ENCODE results near the gene TADA2A. TPM values are rescaled to one million over a fixed set of nuclear protein-coding genes. Genes with fewer than 3 reads are reported as not detected.

TADA2A gene
- total RNA-seq, 1 experiment from 2014 or later: 24.6 TPM

DNA sequence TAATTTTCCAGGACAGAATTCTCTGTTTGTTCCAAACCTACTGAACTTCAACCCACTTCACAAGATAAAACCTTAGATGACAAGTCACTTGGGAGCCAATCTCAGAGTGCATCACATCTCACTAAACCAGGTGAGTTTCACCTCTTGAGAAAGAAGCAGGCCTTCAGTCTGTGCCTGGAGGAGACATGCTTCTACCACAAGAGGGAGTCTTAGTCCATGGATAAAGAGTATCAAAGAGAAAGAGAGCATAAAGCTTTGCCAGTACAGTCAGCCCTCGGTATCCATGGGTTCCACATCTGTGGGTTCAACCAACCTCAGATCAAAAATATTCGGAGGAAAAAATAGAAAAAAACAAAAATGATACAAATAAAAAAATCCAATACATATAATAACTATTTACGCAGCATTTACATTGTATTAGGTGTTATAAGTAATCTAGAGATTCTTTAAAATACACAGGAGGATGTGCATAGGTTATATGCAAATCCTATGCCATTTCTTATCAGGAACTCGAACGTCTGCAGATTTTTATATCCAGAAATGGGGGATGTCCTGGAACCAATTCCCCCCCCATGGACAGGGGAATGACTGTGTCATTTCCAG, 120.7 kb downstream of the TADA2A start:
- H3K36me3 ChIP-seq (ENCODE audit: control insufficient read depth in 1 of 2, insufficient read depth in 2 of 2, low read length in 2 of 2): peaks cover 3% of the 10 kb centered on the region in 2 experiments; a peak in 1 of 4 replicates
- H3K27me3 ChIP-seq (ENCODE audit: insufficient read depth, low read length): no peaks in the 10 kb centered on the region
- POLR2A ChIA-PET: no interaction called here
- H3K4me3 ChIP-seq (replicated peaks in 1 of 2; ENCODE audit: low read depth in 1 of 2, low read length in 2 of 2): no peak overlapping the region
- H3K9me3 ChIP-seq (ENCODE audit: control insufficient read depth in 1 of 2, insufficient read depth in 1 of 2, low read depth in 1 of 2, low read length in 2 of 2): no peaks in the 10 kb centered on the region
- no peaks in the 10 kb centered on the region; the same call in 1 of the 2 replicates for H4K20me1 ChIP-seq (ENCODE audit: insufficient read depth)
- ATAC-seq (peak; percentile 96), DNase-seq (ENCODE audit: low read depth, low spot score) (peak; percentile 38)
- H3K79me2 ChIP-seq (ENCODE audit: insufficient read depth, low read length): no peaks in the 10 kb centered on the region
- no peaks in the 10 kb centered on the region for H3K4me1 ChIP-seq (ENCODE audit: control insufficient read depth in 1 of 2, insufficient read depth in 2 of 2, low read length in 2 of 2)
- TF ChIP-seq JUND (IDR thresholded peaks at IDR 0.05) (no peak), EZH2 (IDR thresholded peaks at IDR 0.05) (no peak), YY1 (IDR thresholded peaks at IDR 0.05; ENCODE audit: extremely low read depth, insufficient replicate concordance, low read depth, low read length) (no peak), TCF7L2 (IDR thresholded peaks at IDR 0.05; ENCODE audit: borderline replicate concordance, extremely low read depth, insufficient read depth, insufficient read length) (no peak), SRF (IDR thresholded peaks at IDR 0.05; ENCODE audit: low read depth) (no peak), FOSL1 (IDR thresholded peaks at IDR 0.05; ENCODE audit: low read depth) (no peak), ELF1 (IDR thresholded peaks at IDR 0.05; ENCODE audit: borderline replicate concordance, low read depth) (no peak), RAD21 (IDR thresholded peaks at IDR 0.05; ENCODE audit: low read depth) (peak; percentile 82), ZFX (IDR thresholded peaks at IDR 0.05) (no peak), EZH2phosphoT487 (IDR thresholded peaks at IDR 0.05; ENCODE audit: borderline replicate concordance) (no peak), POLR2A (IDR thresholded peaks at IDR 0.05; ENCODE audit: borderline replicate concordance, extremely low read depth, insufficient read depth, insufficient read length) (no peak)
- TF ChIP-seq, protein P1, sequence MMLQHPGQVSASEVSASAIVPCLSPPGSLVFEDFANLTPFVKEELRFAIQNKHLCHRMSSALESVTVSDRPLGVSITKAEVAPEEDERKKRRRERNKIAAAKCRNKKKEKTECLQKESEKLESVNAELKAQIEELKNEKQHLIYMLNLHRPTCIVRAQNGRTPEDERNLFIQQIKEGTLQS (IDR thresholded peaks at IDR 0.05): no peak
- TF ChIP-seq, protein P2, sequence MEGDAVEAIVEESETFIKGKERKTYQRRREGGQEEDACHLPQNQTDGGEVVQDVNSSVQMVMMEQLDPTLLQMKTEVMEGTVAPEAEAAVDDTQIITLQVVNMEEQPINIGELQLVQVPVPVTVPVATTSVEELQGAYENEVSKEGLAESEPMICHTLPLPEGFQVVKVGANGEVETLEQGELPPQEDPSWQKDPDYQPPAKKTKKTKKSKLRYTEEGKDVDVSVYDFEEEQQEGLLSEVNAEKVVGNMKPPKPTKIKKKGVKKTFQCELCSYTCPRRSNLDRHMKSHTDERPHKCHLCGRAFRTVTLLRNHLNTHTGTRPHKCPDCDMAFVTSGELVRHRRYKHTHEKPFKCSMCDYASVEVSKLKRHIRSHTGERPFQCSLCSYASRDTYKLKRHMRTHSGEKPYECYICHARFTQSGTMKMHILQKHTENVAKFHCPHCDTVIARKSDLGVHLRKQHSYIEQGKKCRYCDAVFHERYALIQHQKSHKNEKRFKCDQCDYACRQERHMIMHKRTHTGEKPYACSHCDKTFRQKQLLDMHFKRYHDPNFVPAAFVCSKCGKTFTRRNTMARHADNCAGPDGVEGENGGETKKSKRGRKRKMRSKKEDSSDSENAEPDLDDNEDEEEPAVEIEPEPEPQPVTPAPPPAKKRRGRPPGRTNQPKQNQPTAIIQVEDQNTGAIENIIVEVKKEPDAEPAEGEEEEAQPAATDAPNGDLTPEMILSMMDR (IDR thresholded peaks at IDR 0.05 in 2 of 3, conservative IDR thresholded peaks at IDR 0.05 in 1 of 3; ENCODE audit: borderline replicate concordance in 1 of 3, insufficient read depth in 1 of 3, low read depth in 2 of 3, low read length in 2 of 3): peak; percentile 66 to 83 (median 82); a peak in 5 of 6 replicates
- TF ChIP-seq, protein P3, sequence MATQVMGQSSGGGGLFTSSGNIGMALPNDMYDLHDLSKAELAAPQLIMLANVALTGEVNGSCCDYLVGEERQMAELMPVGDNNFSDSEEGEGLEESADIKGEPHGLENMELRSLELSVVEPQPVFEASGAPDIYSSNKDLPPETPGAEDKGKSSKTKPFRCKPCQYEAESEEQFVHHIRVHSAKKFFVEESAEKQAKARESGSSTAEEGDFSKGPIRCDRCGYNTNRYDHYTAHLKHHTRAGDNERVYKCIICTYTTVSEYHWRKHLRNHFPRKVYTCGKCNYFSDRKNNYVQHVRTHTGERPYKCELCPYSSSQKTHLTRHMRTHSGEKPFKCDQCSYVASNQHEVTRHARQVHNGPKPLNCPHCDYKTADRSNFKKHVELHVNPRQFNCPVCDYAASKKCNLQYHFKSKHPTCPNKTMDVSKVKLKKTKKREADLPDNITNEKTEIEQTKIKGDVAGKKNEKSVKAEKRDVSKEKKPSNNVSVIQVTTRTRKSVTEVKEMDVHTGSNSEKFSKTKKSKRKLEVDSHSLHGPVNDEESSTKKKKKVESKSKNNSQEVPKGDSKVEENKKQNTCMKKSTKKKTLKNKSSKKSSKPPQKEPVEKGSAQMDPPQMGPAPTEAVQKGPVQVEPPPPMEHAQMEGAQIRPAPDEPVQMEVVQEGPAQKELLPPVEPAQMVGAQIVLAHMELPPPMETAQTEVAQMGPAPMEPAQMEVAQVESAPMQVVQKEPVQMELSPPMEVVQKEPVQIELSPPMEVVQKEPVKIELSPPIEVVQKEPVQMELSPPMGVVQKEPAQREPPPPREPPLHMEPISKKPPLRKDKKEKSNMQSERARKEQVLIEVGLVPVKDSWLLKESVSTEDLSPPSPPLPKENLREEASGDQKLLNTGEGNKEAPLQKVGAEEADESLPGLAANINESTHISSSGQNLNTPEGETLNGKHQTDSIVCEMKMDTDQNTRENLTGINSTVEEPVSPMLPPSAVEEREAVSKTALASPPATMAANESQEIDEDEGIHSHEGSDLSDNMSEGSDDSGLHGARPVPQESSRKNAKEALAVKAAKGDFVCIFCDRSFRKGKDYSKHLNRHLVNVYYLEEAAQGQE (IDR thresholded peaks at IDR 0.05; ENCODE audit: low read depth): no peak
- TF ChIP-seq, protein P4, sequence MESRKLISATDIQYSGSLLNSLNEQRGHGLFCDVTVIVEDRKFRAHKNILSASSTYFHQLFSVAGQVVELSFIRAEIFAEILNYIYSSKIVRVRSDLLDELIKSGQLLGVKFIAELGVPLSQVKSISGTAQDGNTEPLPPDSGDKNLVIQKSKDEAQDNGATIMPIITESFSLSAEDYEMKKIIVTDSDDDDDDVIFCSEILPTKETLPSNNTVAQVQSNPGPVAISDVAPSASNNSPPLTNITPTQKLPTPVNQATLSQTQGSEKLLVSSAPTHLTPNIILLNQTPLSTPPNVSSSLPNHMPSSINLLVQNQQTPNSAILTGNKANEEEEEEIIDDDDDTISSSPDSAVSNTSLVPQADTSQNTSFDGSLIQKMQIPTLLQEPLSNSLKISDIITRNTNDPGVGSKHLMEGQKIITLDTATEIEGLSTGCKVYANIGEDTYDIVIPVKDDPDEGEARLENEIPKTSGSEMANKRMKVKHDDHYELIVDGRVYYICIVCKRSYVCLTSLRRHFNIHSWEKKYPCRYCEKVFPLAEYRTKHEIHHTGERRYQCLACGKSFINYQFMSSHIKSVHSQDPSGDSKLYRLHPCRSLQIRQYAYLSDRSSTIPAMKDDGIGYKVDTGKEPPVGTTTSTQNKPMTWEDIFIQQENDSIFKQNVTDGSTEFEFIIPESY (IDR thresholded peaks at IDR 0.05; ENCODE audit: extremely low read depth, insufficient replicate concordance, low read length): no peak
- no peak overlapping the region for H3K27ac ChIP-seq (ENCODE audit: low read depth, low read length)
- H3K4me2 ChIP-seq (ENCODE audit: low read length): no peak overlapping the region
- no TSS peak for BruUV-seq (replicated peaks)
- H2AFZ ChIP-seq (ENCODE audit: low read depth, low read length, poor library complexity, severe bottlenecking): no peak overlapping the region
- RAD21 ChIA-PET (ENCODE audit: low non-redundant PET in 1 of 2, low total read pairs in 2 of 2, uncharacterized antibody in 2 of 2, unreplicated experiment in 2 of 2): interaction anchor here in 1 of 2 experiments (1.5 kb wide), 1 partner anchor 289 kb away, joined by 5 read pairs; no protein-coding TSS in a partner anchor
- CTCF ChIA-PET: interaction anchor here (0.6 to 3.3 kb wide), 7 partner anchors 11 to 291 kb away, joined by 3 to 19 read pairs (median 4); no protein-coding TSS in a partner anchor
- no peaks in the 10 kb centered on the region for H3K9me2 ChIP-seq (ENCODE audit: insufficient read depth)
- no peak overlapping the region for H3K9ac ChIP-seq (ENCODE audit: low read length)
- intact Hi-C loops (cut with micrococcal nuclease): loop anchor here (1.0 to 2.0 kb wide), 3 partner anchors 43 to 289 kb away; no protein-coding TSS in a partner anchor
